ENCODE data around the gene F7.

The F7 gene

GRCh38 chr13:113118261-113119021, 12.8 kb downstream of the F7 start:
- Histone ChIP-seq H3K27ac (ENCODE audit: low read length) (no peak overlapping the region), H3K9me3 (ENCODE audit: control insufficient read depth, low read depth, low read length) (no peaks in the 10 kb centered on the region), H3K4me1 (ENCODE audit: control insufficient read depth, low read depth, low read length) (peaks cover 7% of the 10 kb centered on the region), H3K4me3 (ENCODE audit: low read length) (no peak overlapping the region), H3K9ac (ENCODE audit: low read length) (no peak overlapping the region), H3K36me3 (ENCODE audit: control insufficient read depth, low read depth, low read length) (no peaks in the 10 kb centered on the region), H3K27me3 (ENCODE audit: control insufficient read depth, insufficient read depth, low read length) (no peaks in the 10 kb centered on the region)

- H3K4me3 ChIP-seq (ENCODE audit: low read length): no peak overlapping the region
- no peak overlapping the region for H3K9ac ChIP-seq (ENCODE audit: low read length)
- H3K27me3 ChIP-seq (ENCODE audit: control insufficient read depth, insufficient read depth, low read length): no peaks in the 10 kb centered on the region
- no peaks in the 10 kb centered on the region for H3K36me3 ChIP-seq (ENCODE audit: control insufficient read depth, low read depth, low read length)
- no peaks in the 10 kb centered on the region for H3K9me3 ChIP-seq (ENCODE audit: control insufficient read depth, low read depth, low read length)
- no peak overlapping the region for H3K27ac ChIP-seq (ENCODE audit: low read length)
- H3K4me1 ChIP-seq (ENCODE audit: control insufficient read depth, low read depth, low read length): peaks cover 7% of the 10 kb centered on the region
Measured at GRCh38 chr13:113119166-113119821, 13.7 kb downstream of the F7 start.

GRCh38 chr13:113119822-113120189, 14.2 kb downstream of the F7 start:
- H3K9me3 ChIP-seq (ENCODE audit: control insufficient read depth, low read depth, low read length): no peaks in the 10 kb centered on the region
- no peaks in the 10 kb centered on the region for H3K27me3 ChIP-seq (ENCODE audit: control insufficient read depth, insufficient read depth, low read length)
- no peak overlapping the region for H3K4me3 ChIP-seq (ENCODE audit: low read length)
- H3K9ac ChIP-seq (ENCODE audit: low read length): no peak overlapping the region
- H3K27ac ChIP-seq (ENCODE audit: low read length): no peak overlapping the region
- H3K4me1 ChIP-seq (ENCODE audit: control insufficient read depth, low read depth, low read length): peaks cover 7% of the 10 kb centered on the region
- no peaks in the 10 kb centered on the region for H3K36me3 ChIP-seq (ENCODE audit: control insufficient read depth, low read depth, low read length)

DNA sequence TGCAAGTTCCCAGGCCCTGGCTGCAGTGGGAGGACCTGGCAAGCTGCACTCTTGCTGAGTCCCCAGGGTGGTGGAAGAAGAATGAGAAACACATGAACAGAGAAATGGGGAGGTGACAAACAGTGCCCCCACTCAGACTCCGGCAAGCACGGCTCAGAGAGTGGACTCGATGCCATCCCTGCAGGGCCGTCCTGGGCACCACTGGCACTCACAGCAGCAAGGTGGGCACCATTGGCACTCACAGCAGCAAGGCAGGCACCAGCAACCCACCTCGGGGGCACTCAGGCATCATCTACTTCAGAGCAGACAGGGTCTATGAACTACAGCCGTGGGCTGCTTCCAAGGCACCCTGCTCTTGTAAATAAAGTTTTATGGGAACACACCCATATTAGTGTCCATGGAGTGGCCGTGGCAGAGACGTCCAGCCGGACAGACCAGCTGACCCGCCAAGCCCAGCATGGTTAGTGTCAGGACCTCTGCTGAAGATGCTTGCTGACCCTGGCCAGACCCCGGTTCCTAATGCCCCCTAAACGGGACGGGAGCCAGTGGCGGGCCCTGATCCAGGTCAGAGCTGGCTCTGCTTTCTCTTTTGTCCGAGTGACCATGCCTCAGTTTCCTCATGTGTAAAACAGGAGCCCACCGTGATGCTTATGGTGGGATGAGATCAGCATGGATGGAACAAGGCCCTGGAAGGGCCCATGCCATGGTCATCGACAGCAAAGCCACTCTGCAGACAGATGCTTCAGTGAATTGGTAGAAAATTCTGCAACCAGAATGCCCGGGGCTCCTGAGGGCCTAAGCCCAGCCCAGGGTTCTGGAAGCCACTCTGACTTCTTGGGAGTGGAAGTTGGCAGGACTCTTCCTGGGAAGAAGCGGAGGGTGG, 14.9 kb downstream of the F7 start:
- H3K9ac ChIP-seq (ENCODE audit: low read length): no peak overlapping the region
- H3K27me3 ChIP-seq (ENCODE audit: control insufficient read depth, insufficient read depth, low read length): no peaks in the 10 kb centered on the region
- no peak overlapping the region for H3K4me3 ChIP-seq (ENCODE audit: low read length)
- H3K27ac ChIP-seq (ENCODE audit: low read length): no peak overlapping the region
- peaks cover 7% of the 10 kb centered on the region for H3K4me1 ChIP-seq (ENCODE audit: control insufficient read depth, low read depth, low read length)
- no peaks in the 10 kb centered on the region for H3K36me3 ChIP-seq (ENCODE audit: control insufficient read depth, low read depth, low read length)
- H3K9me3 ChIP-seq (ENCODE audit: control insufficient read depth, low read depth, low read length): no peaks in the 10 kb centered on the region

DNA sequence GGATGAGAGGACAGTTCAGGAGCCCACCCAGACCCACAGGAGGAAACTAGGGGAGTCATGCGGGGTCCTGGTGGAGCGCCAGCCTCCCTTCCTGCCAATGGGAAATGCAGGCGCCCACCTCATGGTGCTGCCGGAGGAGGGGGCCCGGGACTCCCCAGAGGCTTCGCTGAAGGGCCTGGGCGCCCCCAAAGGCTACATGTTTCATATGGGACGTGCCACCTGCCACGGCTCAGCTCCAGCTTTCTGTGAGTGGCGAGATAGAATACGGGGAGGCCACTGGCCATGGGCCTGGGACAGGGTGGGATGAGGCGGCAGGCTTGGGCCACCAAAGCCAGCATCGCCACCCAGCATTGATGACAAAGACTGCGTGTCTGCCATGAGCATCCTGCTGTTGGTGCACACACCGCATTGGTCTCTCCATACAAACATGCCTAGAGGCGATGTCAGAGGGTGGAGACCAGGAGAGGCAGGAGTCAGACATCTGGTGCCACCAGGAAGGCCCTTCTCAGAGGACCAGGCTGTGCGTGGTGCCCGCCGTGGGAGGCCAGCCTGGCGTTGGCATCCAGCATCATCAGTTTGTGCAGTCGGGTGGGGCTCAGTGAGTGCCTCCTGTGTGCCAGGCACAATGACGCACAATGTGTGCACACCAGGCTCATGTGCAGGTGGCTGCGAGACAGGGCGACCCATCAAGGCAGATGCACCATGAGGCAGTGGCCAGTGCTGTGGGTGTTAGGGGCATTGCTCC, 15.8 kb downstream of the F7 start:
- H3K4me1 ChIP-seq (ENCODE audit: control insufficient read depth, low read depth, low read length): peaks cover 7% of the 10 kb centered on the region
- H3K27me3 ChIP-seq (ENCODE audit: control insufficient read depth, insufficient read depth, low read length): no peaks in the 10 kb centered on the region
- H3K9me3 ChIP-seq (ENCODE audit: control insufficient read depth, low read depth, low read length): no peaks in the 10 kb centered on the region
- no peaks in the 10 kb centered on the region for H3K36me3 ChIP-seq (ENCODE audit: control insufficient read depth, low read depth, low read length)
- H3K4me3 ChIP-seq (ENCODE audit: low read length): no peak overlapping the region
- no peak overlapping the region for H3K9ac ChIP-seq (ENCODE audit: low read length)
- no peak overlapping the region for H3K27ac ChIP-seq (ENCODE audit: low read length)

DNA sequence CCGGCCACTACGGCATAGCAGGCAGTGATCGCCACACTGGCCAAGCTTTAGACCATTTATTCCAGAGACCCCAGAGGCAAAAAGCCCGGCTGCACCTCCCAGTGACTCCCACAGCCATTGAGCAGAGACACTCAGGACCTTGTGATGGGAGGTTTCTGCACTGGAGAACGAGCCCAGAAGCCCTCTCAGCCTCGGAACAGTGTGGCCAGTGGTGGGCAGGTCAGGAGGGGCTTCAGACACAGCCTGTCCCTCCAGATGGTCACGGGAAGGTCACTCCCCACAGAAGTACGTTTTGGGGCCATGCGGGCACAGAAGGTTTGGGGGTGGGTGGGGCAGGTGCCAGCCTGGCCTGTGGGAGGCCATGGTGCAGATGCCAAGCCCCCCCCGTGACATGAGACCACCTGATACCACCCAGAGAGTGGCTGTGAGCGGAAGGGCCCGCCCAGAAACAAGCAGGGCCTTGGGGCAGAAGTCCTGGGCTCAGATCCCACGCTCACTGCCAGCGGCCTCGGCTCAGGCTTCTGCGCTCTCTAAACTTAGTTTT, 16.4 kb downstream of the F7 start:
- H3K27ac ChIP-seq (ENCODE audit: low read length): no peak overlapping the region
- H3K36me3 ChIP-seq (ENCODE audit: control insufficient read depth, low read depth, low read length): no peaks in the 10 kb centered on the region
- H3K4me1 ChIP-seq (ENCODE audit: control insufficient read depth, low read depth, low read length): peaks cover 7% of the 10 kb centered on the region
- no peak overlapping the region for H3K9ac ChIP-seq (ENCODE audit: low read length)
- H3K27me3 ChIP-seq (ENCODE audit: control insufficient read depth, insufficient read depth, low read length): no peaks in the 10 kb centered on the region
- no peaks in the 10 kb centered on the region for H3K9me3 ChIP-seq (ENCODE audit: control insufficient read depth, low read depth, low read length)
- H3K4me3 ChIP-seq (ENCODE audit: low read length): no peak overlapping the region

- no peak within 1 kb of the TSS for H3K9ac ChIP-seq (ENCODE audit: low read length)
- peaks cover 7% of the 10 kb centered on the region for H3K4me1 ChIP-seq (ENCODE audit: control insufficient read depth, low read depth, low read length)
- no peaks in the 10 kb centered on the region for H3K36me3 ChIP-seq (ENCODE audit: control insufficient read depth, low read depth, low read length)
- no peaks in the 10 kb centered on the region for H3K9me3 ChIP-seq (ENCODE audit: control insufficient read depth, low read depth, low read length)
- no peak within 1 kb of the TSS for H3K4me3 ChIP-seq (ENCODE audit: low read length)
- no peaks in the 10 kb centered on the region for H3K27me3 ChIP-seq (ENCODE audit: control insufficient read depth, insufficient read depth, low read length)
- H3K27ac ChIP-seq (ENCODE audit: low read length): no peak within 1 kb of the TSS
Measured at GRCh38 chr13:113122550-113123225, 17.1 kb downstream of the F7 start, which contains the start of gene F10. Gene F10, plus strand, starts transcription at chr13:113122799. Its CDS starts 57 bp downstream, at chr13:113122856.

GRCh38 chr13:113123226-113124201, 17.9 kb downstream of the F7 start:
- H3K4me1 ChIP-seq (ENCODE audit: control insufficient read depth, low read depth, low read length): peaks cover 7% of the 10 kb centered on the region
- H3K9ac ChIP-seq (ENCODE audit: low read length): no peak overlapping the region
- H3K4me3 ChIP-seq (ENCODE audit: low read length): no peak overlapping the region
- no peak overlapping the region for H3K27ac ChIP-seq (ENCODE audit: low read length)
- no peaks in the 10 kb centered on the region for H3K36me3 ChIP-seq (ENCODE audit: control insufficient read depth, low read depth, low read length)
- H3K9me3 ChIP-seq (ENCODE audit: control insufficient read depth, low read depth, low read length): no peaks in the 10 kb centered on the region
- no peaks in the 10 kb centered on the region for H3K27me3 ChIP-seq (ENCODE audit: control insufficient read depth, insufficient read depth, low read length)

- Histone ChIP-seq H3K4me1 (ENCODE audit: control insufficient read depth, low read depth, low read length) (peaks cover 7% of the 10 kb centered on the region), H3K9ac (ENCODE audit: low read length) (no peak overlapping the region), H3K36me3 (ENCODE audit: control insufficient read depth, low read depth, low read length) (no peaks in the 10 kb centered on the region), H3K27ac (ENCODE audit: low read length) (no peak overlapping the region), H3K9me3 (ENCODE audit: control insufficient read depth, low read depth, low read length) (no peaks in the 10 kb centered on the region), H3K27me3 (ENCODE audit: control insufficient read depth, insufficient read depth, low read length) (no peaks in the 10 kb centered on the region), H3K4me3 (ENCODE audit: low read length) (no peak overlapping the region)
Measured at GRCh38 chr13:113124211-113124970, 18.8 kb downstream of the F7 start.
